BJ (cell line): ENCODE data around the gene SMARCA2. TPM values are rescaled to one million over a fixed set of nuclear protein-coding genes. Genes with fewer than 3 reads are reported as not detected.

Experiments
- CTCF ChIA-PET: fragments of 350-600 bp; formaldehyde crosslinking; extraction: SDS; loops from one replicate; lab custom pipeline; 2021; ENCODE audit warnings: antibody characterized with exemption, inconsistent platforms; lab: Yijun Ruan, JAX
- POLR2A ChIA-PET: fragments of 300-600 bp; sonication (Branson Sonifier 250); formaldehyde crosslinking; extraction: SDS; loops from one replicate; lab custom pipeline; 2021; ENCODE audit warnings: antibody characterized with exemption; lab: Charles Lee
- DNase-seq: peaks from one replicate; pipeline ENCODE4 v3.0.0-alpha.2; 2011; ENCODE audit warnings: low read depth
- H3K27me3 ChIP-seq: 2 replicates; pipeline ENCODE4 v1.6.0; 2011; ENCODE audit warnings: low read length; ENCODE audit not compliant: control insufficient read depth, insufficient read depth
- H3K36me3 ChIP-seq: 2 replicates; pipeline ENCODE4 v1.5.1; 2011; ENCODE audit warnings: low read length; ENCODE audit not compliant: control insufficient read depth, insufficient read depth
- H3K4me3 ChIP-seq: 2 replicates; pipeline ENCODE4 v1.5.1; 2011; ENCODE audit warnings: low read depth, mild to moderate bottlenecking, control low read depth, low read length
- CTCF ChIP-seq: IDR thresholded peaks from 2 replicates; pipeline ENCODE4 v1.5.1; 2011; ENCODE audit warnings: low read depth, mild to moderate bottlenecking, control low read depth, inconsistent platforms, low read length, moderate library complexity; ENCODE audit not compliant: insufficient read depth
- polyA minus RNA-seq: library from RNA; depleted of rRNA, polyadenylated mRNA; stranded (reverse); fragments of >200 nt; gene quantifications from 2 replicates; pipeline ENCODE4 v1.2.3, GENCODE V29; 2011; rRNA and poly(A)+ RNA removed
- polyA plus RNA-seq: library from polyadenylated mRNA; depleted of rRNA; stranded (reverse); fragments of >200 nt; gene quantifications from 2 replicates; pipeline ENCODE4 v1.2.3, GENCODE V29; 2011; rRNA removed

SMARCA2 gene
- polyA plus RNA-seq, result 58.4 and 67.4 TPM in 2 replicates
- 162 and 201 TPM in 2 replicates for polyA minus RNA-seq

DNA sequence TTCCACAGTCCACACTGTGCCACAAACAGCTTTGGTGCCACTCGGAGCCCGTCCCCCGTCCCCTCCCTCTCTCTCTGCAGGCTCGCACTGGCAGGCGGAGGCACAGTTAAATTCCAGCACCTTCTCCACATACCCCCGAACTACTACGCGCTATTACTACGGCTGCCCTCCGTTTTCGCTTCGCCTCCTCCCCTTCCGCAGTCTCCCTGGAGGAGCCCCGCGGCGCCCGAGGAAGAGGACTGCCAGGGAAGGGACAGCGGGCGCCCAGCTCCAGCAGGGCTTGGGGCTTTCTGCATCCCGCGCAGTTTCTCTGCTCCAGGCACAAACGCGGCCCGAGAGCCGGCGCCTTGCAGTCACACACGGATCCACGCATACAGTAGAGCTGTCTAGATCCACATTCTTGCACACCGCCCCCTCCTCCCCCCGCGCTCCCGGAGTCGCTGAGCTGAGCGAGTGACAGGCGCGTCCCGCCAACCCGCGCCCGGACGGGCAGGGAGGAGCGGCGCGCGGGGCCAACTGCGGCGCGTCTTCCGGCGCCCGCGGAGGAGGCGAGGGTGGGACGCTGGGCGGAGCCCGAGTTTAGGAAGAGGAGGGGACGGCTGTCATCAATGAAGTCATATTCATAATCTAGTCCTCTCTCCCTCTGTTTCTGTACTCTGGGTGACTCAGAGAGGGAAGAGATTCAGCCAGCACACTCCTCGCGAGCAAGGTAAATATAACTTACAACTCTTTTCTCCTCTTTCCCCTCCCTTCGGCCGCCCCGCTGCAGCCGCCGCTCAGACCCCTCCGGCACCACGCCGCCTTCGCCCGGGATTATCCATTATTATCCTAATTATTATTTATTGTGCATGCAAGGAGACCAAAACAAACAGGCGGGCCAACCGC, at the start of gene SMARCA2:
SMARCA2 (plus strand) TSS at position 652 of the 885 bp plus-strand sequence. CDS start 13,676 bp downstream, outside the sequence.
- POLR2A ChIA-PET, result interaction anchor here (0.6 kb wide), 4 partner anchors 10 to 591 kb away, joined by 3 to 22 read pairs (median 3); no protein-coding TSS in a partner anchor

GRCh38 chr9:1966725-1967366, 48.3 kb upstream of the SMARCA2 start:
- ChIA-PET CTCF (interaction anchor here (0.5 kb wide), 1 partner anchor 70 kb away, joined by 3 read pairs; no protein-coding TSS in a partner anchor), POLR2A (no interaction called here)
- TF ChIP-seq CTCF, result no peak
- DNase-seq, result no peak
- H3K36me3 ChIP-seq, result no peaks in the 10 kb centered on the region
- no peak overlapping the region for H3K4me3 ChIP-seq
- H3K27me3 ChIP-seq, result no peaks in the 10 kb centered on the region; the same call in 1 of the 2 replicates

More for the DNA sequence above, at the start of gene SMARCA2:
- no peaks in the 10 kb centered on the region for H3K36me3 ChIP-seq
- CTCF ChIA-PET, result interaction anchor here (1.6 kb wide), 1 partner anchor 35 kb away, joined by 8 read pairs; no protein-coding TSS in a partner anchor
- peak within 1 kb of the TSS; percentile 91 for H3K4me3 ChIP-seq
- DNase-seq, result peak; percentile 84
- TF ChIP-seq CTCF, result no peak
- H3K27me3 ChIP-seq, result no peaks in the 10 kb centered on the region

- no peak for TF ChIP-seq CTCF
- no peak overlapping the region for H3K4me3 ChIP-seq
Observed at GRCh38 chr9:1969160-1969559, 46.0 kb upstream of the SMARCA2 start.

GRCh38 chr9:1969898-1970297, 45.2 kb upstream of the SMARCA2 start:
- ChIA-PET POLR2A (no interaction called here), CTCF (no interaction called here)
- no peak for TF ChIP-seq CTCF
- no peaks in the 10 kb centered on the region; the same call in 1 of the 2 replicates for H3K27me3 ChIP-seq
- no peaks in the 10 kb centered on the region for H3K36me3 ChIP-seq
- no peak for DNase-seq
- H3K4me3 ChIP-seq, result no peak overlapping the region

More at GRCh38 chr9:1969160-1969559, 46.0 kb upstream of the SMARCA2 start:
- ChIA-PET CTCF (no interaction called here), POLR2A (no interaction called here)
- H3K36me3 ChIP-seq, result no peaks in the 10 kb centered on the region
- DNase-seq, result no peak
- H3K27me3 ChIP-seq, result no peaks in the 10 kb centered on the region; the same call in 1 of the 2 replicates

DNA sequence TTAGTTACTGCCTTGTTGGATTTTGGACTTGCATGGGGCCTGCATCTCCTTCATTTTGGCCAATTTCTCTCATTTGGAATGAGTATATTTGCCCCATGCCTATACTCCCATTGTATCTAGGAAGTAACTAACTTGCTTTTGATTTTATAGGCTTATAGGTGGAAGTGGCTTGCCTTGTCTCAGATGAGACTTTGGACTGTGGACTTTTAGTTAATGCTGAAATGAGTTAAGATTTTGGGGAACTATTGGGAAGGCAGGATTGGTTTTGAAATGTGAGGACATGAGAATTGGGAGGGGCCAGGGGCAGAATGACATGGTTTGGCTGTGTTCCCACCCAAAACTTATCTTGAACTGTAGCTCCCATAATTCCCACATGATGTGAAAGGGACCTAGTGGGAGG, 42.5 kb upstream of the SMARCA2 start:
- DNase-seq, result no peak
- TF ChIP-seq CTCF, result no peak
- H3K27me3 ChIP-seq, result no peaks in the 10 kb centered on the region
- ChIA-PET POLR2A (no interaction called here), CTCF (interaction anchor here (1.3 kb wide), 1 partner anchor 31 kb away, joined by 3 read pairs; no protein-coding TSS in a partner anchor)
- H3K36me3 ChIP-seq, result no peaks in the 10 kb centered on the region
- no peak overlapping the region for H3K4me3 ChIP-seq
